KOPT-K1 (cell line): ENCODE results near the gene TRAF3.

ENCODE experiments used
- H3K27ac ChIP-seq: fragments of 200-600 bp; sonication (generic); 2 replicates; pipeline ENCODE4 v1.5.1; 2016; ENCODE audit warnings: antibody characterized with exemption, mild to moderate bottlenecking, low read depth, low read length; ENCODE audit not compliant: poor library complexity, severe bottlenecking
- H3K36me3 ChIP-seq: fragments of 200-600 bp; sonication (generic); 2 replicates; pipeline ENCODE4 v1.5.1; 2017; ENCODE audit warnings: antibody characterized with exemption, mild to moderate bottlenecking, low read length, moderate library complexity; ENCODE audit not compliant: insufficient read depth
- H3K9me3 ChIP-seq: fragments of 200-600 bp; sonication (generic); 2 replicates; pipeline ENCODE4 v1.5.1; 2017; ENCODE audit warnings: antibody characterized with exemption, low read length, mild to moderate bottlenecking; ENCODE audit not compliant: insufficient read depth, poor library complexity, severe bottlenecking

Gene TRAF3

GRCh38 chr14:102930753-102931579 lies 153.7 kb downstream of the TRAF3 start:
- Histone ChIP-seq H3K9me3 (no peaks in the 10 kb centered on the region), H3K27ac (no peak overlapping the region), H3K36me3 (no peaks in the 10 kb centered on the region)

GRCh38 chr14:102931580-102932285 lies 154.5 kb downstream of the TRAF3 start:
- H3K9me3 ChIP-seq: no peaks in the 10 kb centered on the region
- no peaks in the 10 kb centered on the region for H3K36me3 ChIP-seq
- H3K27ac ChIP-seq: no peak overlapping the region

DNA sequence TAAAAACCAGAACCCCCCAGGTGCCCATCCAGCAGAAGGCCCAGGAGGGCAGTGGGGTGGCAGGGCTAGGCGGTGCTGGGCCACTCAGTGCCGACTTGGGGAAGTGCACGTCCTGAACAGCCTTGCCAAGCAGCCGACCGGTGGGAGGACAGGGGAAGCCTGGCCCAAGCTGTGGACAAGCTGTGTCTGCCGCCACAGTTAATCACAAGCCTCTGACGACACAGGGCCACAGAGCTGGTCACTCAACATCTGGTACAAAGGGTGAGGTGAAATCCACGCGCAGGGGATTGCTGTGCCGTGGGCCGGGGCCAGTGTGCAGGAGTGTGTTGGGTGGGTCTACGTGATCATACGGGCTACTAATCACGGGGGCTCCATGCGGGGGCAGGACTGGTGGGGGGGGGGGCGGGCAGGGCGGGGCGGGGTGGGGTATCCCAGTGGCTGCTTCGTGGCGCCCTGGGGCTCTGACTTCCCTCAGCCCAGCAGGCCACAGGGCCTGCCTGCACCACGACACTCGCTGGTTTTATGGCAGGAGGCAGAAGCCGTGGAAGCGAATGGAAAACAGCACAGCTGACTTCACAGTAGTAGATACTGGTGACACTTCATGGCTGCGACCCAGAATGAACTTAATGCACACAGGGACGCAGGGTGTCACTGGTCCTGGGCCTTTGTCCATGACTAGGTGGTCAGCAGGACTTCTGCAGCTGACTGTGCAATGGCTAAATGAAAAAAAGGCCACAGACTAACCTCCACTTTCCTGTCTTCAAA lies 155.4 kb downstream of the TRAF3 start:
- Histone ChIP-seq H3K9me3 (no peaks in the 10 kb centered on the region), H3K27ac (no peak overlapping the region), H3K36me3 (no peaks in the 10 kb centered on the region)

DNA sequence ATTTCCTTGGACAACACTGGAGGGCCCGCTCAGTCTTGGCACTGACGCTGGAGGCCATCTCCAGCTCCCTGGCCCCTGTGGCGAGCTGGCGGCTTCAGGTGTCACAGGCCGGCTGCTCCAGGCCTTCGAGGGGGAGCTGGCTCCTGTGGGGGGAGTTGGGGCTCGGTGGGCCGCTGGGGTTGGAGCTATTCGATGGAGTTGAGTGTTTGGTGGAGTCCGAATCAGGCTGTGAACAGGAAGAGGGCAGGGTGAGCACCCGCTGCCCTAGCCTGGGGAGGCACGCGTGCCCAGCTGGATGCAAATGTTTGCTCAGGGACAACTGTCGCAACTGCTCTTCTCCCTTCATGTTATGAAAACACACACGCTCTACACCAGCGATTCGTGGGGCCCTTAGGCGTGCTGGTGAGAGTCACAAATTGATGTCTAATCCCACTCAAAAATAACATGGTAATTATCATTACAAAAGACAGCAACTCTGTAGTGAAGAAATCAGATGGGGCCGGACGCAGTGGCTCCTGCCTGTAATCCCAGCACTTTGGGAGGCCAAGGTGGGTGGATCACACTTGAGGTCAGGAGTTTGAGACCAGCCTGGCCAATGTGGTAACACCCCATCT lies 156.5 kb downstream of the TRAF3 start:
- H3K9me3 ChIP-seq: no peaks in the 10 kb centered on the region
- H3K27ac ChIP-seq: no peak overlapping the region
- H3K36me3 ChIP-seq: no peaks in the 10 kb centered on the region

DNA sequence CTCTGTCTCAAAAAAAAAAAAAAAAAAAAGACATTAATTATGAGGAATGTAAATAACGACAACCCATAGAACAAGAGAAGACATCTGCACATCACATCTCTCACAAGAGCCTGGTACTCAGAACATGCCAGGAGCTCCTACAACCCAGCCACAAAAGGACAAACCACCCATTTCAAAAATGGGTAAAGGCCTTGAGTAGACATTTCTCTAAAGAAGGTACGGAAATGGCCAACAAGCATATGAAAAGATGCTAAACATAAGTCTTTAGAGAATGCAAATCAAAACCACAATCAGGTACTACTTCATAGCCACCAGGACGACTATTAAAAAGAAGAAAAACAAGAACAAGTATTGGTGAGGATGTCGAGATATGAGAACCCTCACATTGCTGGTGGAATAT lies 158.5 kb downstream of the TRAF3 start:
- Histone ChIP-seq H3K36me3 (no peaks in the 10 kb centered on the region), H3K27ac (no peak overlapping the region), H3K9me3 (no peaks in the 10 kb centered on the region)

DNA sequence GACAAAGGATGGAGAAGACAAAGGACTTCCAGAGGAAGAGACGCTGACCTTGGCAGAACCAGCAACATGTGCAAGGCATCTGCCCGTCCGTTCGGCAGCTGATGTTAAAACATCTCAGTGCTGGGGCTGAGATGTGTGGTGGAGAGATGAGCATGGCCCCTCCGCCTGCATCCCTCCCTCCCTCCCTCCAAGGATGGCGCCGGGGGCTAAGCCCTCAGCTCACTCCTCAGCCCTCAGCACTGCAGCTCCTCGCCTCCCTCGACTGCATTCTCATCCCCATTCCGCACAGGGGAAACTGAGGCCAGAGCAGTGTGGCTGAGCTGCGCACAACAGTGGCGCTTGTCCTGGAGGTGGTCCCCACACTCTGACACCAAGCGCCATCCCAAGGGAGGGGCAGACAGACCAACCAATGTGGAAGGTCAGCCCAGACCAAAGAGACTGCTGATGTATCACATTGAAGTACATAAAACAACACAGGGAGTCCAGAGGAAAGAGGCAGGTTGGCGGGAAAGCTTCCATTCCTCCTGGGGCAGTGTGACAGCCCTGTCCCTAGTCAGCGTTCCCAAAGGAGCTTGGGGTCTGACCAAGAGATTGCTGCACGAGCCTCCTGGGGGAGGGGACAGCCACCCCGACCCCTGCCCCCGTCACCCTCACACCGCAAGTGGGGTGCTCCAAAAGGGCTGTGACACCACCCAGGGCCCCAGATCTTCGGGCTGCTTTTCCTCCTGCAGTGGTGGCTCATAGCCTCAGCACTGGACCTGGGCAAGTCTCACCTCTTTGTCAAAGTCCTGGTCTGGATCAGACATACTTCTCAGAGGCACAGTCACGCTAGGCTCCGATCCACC lies 160.3 kb downstream of the TRAF3 start:
- H3K9me3 ChIP-seq: no peaks in the 10 kb centered on the region
- H3K27ac ChIP-seq: no peak overlapping the region
- no peaks in the 10 kb centered on the region for H3K36me3 ChIP-seq

- H3K36me3 ChIP-seq: no peaks in the 10 kb centered on the region
- H3K27ac ChIP-seq: no peak overlapping the region
- no peaks in the 10 kb centered on the region for H3K9me3 ChIP-seq
These were observed 160.9 kb downstream of the TRAF3 start for GRCh38 chr14:102938191-102938590.

DNA sequence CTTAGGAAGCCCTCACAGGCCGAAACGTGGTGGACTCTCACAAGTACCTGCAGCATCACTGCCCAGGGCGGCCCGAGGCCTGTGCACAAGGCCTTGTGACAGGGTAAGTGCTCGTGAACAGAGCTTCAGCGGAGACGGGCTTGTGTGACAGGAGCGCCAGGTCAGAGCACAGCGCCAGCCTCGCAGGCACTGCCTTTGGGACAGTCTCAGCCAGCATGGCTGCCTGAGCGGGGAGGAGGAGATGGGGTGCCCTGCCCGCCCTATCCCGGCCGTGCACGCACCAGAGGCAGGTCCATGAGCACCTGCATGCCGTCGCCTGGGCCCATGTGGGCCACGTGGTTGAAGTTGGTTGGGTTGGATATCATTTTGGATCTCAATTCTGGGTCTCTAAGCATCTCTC lies 162.1 kb downstream of the TRAF3 start:
- Histone ChIP-seq H3K27ac (no peak overlapping the region), H3K36me3 (no peaks in the 10 kb centered on the region)

DNA sequence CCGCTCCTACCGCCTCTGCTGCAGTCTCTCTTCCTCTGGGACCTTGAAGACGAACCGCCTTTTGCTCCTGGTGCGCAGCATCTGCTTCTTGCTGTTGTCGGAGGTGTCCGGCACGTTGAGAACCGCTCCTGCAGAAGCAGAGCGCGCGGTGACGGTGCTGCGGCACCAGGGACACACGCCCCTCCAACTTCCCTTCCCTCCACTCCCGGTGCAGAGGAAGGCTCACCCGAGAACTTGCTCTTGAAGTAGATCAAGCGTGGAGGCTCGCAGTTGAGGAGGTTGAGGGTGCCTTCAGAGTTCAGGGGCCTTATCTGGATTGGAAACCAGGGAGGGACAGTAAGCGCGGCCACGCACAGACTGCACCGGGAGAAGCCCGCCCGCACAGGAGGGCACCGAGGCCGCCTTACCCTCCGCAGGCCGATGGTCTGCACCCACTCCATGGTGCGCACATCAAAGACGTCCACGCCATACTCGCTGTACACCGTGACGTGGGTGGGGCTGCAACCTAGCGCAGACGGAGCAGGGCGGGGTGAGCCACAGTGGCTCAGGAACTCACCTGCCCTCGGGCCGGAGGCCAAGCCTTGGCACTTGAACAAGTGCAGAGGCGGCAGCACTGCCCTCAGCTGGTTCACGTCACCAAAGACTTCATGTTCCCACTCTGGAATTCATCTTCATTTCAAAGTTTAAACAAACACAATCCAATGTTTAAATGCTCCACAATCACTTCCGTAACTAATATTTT lies 162.7 kb downstream of the TRAF3 start:
- H3K27ac ChIP-seq: no peak overlapping the region
- no peaks in the 10 kb centered on the region for H3K9me3 ChIP-seq
- no peaks in the 10 kb centered on the region for H3K36me3 ChIP-seq

More for the DNA sequence above, 162.1 kb downstream of the TRAF3 start:
- no peaks in the 10 kb centered on the region for H3K9me3 ChIP-seq

GRCh38 chr14:102940729-102941362 lies 163.6 kb downstream of the TRAF3 start:
- Histone ChIP-seq H3K9me3 (no peaks in the 10 kb centered on the region), H3K27ac (no peak overlapping the region), H3K36me3 (no peaks in the 10 kb centered on the region)

GRCh38 chr14:102941419-102942011 lies 164.3 kb downstream of the TRAF3 start:
- Histone ChIP-seq H3K36me3 (no peaks in the 10 kb centered on the region), H3K9me3 (no peaks in the 10 kb centered on the region), H3K27ac (no peak overlapping the region)

- no peak overlapping the region for H3K27ac ChIP-seq
- H3K9me3 ChIP-seq: no peaks in the 10 kb centered on the region
- H3K36me3 ChIP-seq: no peaks in the 10 kb centered on the region
These were observed 164.8 kb downstream of the TRAF3 start for GRCh38 chr14:102942069-102942468.

DNA sequence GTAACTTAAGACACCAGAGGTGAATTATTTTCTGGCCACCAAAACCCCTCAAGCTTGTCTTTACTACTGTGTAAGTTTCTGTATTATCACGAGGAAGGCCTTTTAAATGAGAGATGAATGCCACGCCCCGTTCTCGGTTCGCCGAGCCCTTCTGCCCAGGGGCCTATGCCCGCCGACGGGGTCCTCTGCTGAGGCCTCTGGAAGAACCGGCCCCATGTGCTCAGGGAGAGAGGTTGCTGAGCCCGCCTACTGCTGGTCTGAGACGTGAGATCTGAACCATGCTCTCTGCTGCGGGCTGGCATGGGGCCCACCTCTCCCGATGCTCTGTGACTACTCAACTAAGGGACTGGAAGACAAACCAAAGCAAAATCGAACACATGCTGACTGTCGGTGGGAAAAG lies 166.2 kb downstream of the TRAF3 start:
- no peaks in the 10 kb centered on the region for H3K9me3 ChIP-seq
- no peak overlapping the region for H3K27ac ChIP-seq
- no peaks in the 10 kb centered on the region for H3K36me3 ChIP-seq
